GM12878 (cell line): ENCODE measurements around the gene SMC3.

ENCODE experiments used
- NR2F1 ChIP-seq: fragments of 450-650 bp; conservative IDR thresholded peaks from 2 replicates; pipeline ENCODE4 v1.6.1; 2017; ENCODE audit warnings: mild to moderate bottlenecking
- POLR2AphosphoS2 ChIP-seq: IDR thresholded peaks from 2 replicates; pipeline ENCODE4 v1.6.1; 2011; ENCODE audit warnings: low read depth, mild to moderate bottlenecking, low read length, improper control_type of control experiment, moderate library complexity

DNA sequence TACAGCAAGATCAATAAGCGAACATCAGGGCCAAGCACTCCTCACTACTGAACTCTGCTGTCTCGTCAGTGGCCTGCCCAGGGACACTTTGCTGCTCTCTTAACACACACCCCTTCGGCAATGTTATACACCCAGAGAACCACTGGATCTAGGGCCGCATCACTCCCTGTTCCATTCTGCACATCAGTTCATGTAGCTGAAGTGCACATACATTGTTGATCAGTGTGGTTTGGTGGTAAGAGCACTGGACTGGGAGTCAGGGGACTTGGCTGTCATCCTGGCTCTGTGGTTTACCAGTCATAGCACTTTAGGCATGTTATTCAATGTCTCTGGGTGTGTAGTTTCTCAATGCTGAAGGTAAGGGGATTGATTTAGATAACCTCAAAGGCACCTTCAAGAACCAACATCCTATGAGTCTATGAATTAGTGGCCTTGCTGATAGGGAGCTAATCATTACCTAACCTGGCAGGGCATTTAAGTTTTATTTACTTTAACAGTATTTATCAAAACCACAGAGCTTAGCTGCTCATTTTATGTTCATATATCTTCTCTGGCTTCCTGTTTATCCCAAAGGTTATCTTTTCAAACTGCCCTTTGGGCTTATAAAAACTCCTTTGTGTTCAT lies 45.0 kb upstream of the SMC3 start:
- TF ChIP-seq NR2F1 (no peak), POLR2AphosphoS2 (no peak)
